C4-2B (cell line): ENCODE data around the gene C1QC.

Experiments
- CTCF ChIP-seq: fragments of 450-650 bp; conservative IDR thresholded peaks from 2 replicates; pipeline ENCODE4 v1.5.1; 2017; ENCODE audit warnings: mild to moderate bottlenecking
- ZFX ChIP-seq: fragments of 450-650 bp; IDR thresholded peaks from 2 replicates; pipeline ENCODE4 v1.6.1; 2017

- no peak for TF ChIP-seq CTCF
- TF ChIP-seq ZFX, result no peak
Measured at GRCh38 chr1:22598736-22599135, 44.7 kb upstream of the C1QC start.
